GM21423 (cell line): ENCODE measurements around the gene RAI2.

Experiments used
- ATAC-seq: cut with Tn5 transposase; IDR thresholded peaks from one replicate; pipeline ENCODE4 v1.9.1; 2021; ENCODE audit warnings: mild to moderate bottlenecking, moderate library complexity; ENCODE audit not compliant: unreplicated experiment

Gene RAI2

DNA sequence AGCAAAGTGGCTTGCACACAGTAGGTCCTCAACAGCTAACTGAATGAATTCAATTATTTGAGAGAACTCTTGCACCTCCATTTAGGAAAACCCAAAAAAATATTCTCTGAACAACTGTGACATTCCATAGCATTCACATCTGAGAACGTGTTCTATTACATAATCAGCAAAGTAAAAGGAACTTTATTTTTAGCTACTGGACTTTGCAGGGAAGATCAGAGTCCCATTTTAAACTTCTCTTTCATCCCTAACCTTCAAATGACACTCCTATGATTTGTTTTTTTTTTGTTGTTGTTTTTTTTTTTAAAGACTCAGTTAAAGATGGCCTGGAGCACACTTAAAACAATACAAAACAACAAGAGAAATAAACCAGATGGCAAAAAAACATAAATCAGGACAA is 30.9 kb downstream of the RAI2 start:
- ATAC-seq: no peak

DNA sequence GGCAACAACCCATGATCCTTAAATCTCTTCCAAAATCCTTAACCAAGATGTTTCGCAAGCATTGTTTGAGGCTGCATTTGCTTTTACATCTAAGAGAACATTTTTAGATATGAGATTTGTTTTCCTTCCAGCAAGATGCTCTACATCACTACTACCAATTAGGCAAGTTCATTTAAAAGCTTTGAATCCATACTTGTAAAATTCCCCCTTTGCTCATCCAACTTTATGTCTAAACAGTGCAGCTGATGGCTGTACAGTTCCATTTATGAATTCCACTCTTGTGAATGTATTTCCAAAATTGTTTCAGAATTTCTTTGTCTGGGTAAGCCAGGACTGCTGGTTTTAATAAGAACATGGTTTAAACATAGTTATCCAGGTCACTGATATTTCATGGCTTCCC is 31.5 kb downstream of the RAI2 start:
- no peak for ATAC-seq

DNA sequence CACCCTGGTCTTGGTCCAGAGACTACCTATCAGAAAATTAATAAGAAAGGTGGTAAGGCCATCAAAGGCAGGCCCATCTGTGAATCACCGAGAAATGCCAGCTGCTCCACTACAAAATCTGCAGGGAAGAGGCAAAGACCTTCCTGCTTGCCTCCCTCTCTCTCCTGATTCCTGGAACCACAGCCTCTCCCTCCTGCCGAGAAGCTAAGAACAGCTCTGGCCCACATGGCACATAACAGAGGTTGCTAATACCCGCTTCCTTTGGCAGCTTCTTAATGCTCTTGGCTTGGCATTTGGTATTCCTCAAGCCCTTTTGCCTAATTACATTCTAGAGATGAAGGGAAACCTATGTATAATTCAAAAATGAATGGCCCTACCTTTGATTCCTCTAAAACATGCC is 32.9 kb downstream of the RAI2 start:
- ATAC-seq: no peak

DNA sequence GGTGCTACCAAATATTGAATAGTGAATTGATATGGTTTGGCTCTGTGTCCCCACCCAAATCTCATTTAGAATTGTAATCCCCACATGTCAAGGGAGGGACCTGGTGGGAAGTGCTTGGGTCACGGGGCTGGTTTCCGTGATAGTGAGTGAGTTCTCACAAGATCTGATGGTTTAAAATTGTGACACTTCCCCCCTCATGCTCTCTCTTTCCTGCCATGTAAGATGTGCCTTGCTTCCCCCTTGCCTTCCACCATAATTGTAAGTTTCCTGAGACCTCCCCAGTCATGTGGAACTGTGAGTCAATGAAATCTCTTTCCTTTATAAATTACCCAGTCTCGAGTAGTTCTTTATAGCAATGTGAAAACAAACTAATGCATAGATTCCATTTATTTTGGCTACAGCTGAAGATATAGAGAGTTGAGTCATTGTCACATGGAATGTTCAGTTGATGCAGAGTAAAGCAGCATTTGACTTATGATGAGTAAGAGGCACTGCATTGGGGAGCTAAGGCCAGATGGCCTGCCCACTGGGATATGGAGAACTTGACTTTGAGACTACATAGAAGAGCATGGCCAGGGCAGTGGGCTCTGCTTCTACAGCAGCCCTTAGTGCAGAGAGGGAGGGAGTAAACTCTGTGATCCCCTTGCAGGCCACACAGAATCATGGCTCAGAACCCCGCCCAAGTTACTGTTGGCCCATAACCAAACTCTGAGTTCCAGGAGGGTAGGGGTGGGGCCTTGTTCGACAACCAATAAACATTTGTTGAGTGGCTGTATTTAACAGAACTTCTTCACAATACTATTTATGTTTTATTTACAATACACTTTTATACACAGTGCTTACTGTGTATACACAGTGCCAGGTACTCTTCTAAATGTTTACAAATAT is 34.2 kb downstream of the RAI2 start:
- no peak for ATAC-seq

DNA sequence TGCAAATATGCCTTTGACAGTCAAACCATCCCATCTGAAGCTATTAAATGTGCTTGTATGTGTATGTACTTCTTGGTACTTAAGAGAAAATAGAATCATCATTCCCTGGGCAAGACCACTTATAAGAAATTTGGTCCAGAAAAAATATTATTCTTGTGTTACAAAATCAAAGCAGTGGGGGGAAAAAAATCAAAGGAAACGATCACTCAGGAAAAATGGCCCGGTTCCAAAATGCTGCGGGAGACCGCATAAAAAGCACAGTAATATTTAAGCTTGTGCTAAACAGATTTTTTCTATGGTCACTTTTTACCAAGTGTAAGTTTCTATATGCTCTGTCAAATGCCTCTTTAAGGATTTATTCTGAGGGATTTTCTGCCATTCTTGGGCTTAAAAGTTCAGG is 36.1 kb downstream of the RAI2 start:
- ATAC-seq: no peak

DNA sequence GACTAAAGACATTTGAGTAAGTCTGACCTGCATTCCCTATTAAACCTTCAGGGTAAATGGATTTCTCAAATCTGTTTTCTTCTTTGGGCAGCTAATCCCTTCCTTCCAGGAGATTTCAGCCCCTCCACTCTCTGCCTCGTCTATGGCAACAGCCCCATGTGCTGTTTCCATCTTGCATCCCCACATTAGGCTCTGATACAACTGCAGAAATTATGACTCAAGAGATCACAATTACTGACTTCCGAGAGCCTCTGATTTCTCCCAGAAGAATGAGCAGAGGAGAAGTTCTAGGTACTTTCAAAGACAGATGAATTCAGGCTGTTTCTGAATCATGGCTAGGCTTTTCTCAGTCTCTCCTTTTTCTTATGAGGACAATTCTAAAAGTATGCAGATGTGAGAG is 38.7 kb downstream of the RAI2 start:
- no peak for ATAC-seq

DNA sequence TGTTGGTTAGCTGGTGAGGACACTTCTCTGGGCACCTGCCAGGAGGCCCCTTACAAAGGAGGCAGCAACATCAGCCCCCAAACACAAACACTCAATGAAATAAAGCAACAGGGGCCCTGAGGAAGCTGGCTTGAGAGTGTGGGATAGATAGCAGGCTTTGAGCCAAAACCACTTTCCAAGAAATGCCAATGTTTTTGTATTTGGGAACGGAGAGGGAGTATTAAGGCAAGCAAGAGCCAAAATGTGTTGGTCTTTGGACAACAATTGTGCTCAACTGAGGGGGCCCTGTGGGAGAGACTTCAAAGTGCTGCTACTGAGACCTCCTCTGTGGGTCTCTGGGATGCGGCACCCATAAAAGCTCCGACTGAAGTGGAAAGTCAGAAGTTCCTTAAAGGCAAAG is 41.0 kb downstream of the RAI2 start:
- ATAC-seq: no peak

DNA sequence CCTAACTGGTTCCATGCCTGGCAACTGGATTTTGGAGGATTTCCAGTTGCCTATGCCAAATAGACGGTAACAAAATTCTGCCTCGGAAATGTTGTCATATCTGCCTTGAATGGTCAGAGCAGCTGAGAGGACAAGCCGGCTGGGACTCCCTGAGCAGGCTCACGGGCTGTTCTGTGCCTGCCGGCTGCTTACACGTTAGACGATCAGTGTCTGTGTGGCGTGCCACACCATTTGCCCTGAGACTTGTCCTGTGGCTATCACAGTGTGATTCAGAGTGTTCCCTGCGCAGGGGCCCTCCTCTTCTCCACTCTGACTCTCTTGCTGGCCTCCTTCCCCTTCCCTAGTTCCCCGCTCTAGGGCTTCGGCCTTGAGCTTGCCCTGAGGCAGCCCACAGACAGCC is 42.4 kb downstream of the RAI2 start:
- ATAC-seq: no peak

DNA sequence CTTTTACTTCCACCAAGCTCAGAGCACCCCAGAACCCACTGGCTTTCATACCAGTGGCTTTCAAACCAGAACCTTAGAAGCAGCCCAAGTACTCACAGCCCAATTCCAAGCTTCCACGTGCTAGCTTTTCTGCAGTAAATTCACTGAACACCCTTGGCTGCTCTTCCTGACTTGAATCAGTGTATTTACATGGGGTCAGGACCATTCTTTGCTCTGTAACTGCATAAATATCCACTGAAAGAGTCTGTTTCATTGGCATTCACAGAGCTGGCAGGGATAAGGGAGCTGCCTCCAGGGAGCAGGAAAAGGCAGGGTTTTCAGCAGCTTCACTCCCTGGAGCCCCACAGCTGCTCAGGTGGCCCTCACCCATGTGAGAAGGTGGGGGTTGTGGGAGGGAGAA is 43.8 kb downstream of the RAI2 start:
- no peak for ATAC-seq

DNA sequence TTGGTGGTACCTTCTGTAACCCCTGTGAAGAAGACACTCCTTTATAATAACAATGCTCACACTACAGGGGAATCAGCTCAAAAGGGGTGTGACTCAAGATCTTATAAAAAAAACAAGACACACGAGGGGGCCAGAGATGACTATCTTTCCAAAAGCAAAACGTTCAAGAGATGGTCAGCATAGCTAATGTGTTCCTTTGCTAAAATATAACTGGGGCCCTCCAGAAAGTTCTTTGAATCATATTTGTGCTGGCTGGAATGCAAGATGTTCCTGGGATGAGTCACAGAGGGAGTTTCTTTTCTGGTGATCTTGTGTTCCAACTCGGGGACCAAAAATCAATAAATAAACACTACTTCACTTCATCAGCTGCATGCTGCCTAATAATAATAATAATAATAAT is 46.5 kb downstream of the RAI2 start:
- ATAC-seq: no peak

DNA sequence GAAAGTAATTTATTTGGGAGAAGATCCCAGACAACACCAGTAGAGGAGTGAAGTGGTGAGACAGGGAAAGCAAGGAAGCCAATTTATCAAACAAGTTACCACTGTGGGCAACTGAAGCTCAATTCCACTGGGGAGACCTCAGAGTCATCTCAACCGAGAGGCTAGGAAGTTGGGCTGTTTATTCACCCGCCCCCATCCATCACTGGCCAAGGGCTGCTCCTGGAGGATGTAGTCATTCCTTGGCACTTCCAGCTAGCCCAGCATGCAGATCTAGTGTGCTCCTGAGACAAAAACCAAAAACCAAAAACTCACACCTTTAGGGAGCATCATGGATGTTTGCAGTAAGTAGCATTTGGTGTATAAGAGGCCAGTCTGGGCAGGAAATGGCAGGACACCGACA is 47.0 kb downstream of the RAI2 start:
- no peak for ATAC-seq

DNA sequence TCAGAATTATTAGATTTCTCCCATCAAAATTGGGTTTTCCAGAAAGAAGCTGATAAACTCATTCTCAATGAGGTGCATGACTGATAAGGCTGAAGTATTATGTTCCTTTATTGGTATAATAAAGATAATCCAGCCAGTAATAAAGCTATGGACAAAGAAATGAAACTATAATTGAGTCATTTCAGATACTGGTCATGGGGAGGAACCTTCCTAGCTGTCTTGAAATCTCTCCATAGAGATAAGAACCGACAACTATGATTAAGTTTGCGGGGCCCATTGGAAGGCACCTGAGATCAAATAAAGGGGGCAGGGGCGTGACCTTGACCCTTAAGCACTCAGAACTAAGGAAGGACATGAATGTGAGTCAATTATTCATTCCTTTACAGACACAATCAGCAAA is 47.8 kb downstream of the RAI2 start:
- ATAC-seq: no peak

DNA sequence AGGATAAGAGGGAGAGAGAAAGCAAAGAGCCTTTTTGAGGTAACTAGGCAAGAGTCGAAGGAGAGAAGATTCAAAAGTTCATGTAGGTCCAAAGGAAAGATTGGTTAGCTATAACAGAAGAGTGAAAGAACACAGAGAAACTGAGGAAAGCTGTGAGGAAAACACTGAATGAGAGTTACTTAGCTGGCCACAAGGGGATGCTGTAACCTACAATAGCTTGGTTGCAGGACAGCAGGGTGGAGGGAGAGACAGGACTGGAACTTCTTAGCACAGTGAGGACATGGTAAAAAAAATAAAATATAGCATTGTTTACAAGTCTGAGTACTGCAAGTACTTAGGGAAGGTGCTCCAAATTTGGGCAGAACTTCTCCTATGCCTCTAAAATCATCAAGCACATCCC is 48.3 kb downstream of the RAI2 start:
- no peak for ATAC-seq

DNA sequence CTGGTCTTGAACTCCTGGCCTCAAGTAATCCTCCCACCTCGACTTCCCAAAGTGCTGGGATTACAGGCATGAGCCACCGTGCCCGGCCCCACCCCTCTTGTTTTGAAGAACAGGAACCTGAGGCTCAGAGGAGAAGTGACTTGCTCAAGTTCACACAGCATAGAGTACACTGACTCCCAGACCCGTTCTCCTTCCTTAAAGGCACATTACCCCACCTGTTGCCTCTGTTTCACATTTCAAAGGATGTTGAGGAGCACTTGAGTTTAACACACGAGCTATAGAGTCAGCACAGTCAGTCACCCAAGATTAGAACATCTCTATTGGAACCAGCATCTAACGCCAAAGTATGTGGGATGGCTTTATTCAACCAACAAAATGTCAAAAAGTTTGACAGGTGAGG is 51.1 kb downstream of the RAI2 start:
- ATAC-seq: no peak

DNA sequence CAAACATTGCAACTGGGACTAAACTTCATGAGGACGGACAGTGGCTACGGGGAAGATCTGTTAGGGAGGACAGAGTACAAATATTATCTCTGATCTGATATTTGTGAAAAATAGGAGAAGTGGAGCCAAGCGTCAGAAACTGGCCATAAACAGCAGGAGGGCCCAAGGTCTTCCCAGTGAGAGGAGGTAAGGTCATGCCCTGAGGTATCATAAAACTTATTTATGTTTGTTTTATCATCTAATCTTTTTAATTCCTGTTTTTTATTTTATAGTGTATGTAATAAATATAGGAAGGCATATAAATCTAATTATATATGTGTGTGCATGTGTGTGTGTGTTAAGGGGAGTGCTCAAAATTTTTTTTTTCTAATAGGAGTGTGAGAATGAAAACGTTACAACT is 51.8 kb downstream of the RAI2 start:
- no peak for ATAC-seq

DNA sequence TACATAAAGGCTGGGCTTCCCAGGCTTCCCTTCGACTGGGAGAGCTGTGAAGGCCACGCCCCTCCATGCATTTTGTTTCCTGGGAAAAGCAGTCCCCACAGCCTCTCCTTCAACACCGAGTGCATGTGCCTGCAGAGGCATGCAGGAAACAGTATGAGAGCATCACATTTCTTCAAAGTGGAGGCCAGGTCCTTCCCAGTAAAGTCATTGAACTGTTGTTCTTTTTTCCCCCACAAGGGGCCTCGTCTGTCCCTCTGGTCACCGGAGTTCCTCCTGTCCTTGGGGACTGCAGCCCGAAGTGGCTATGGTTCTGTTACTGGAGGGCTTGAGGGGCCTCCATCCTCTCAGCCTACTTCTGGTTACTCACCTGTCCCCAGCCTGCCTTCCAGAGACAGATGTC is 56.0 kb downstream of the RAI2 start:
- no peak for ATAC-seq

DNA sequence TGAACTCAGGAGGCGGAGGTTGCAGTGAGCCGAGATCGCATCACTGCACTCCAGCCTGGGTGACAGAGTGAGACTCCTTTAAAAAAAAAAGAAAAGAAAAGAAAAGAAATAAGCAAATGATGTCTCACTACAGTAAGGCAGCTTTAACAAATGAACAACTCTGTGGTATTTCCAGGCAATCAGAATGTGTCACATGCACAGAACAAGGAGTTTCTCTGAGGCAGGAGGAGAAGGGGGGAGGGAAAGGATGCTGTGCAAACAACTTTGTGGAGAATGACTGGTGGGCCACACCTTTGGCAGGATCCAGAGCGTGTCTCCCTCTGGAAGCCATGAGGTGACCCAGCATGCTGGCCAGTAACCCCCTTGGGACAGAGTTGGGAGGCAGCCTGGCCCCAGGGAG is 57.6 kb downstream of the RAI2 start:
- no peak for ATAC-seq

DNA sequence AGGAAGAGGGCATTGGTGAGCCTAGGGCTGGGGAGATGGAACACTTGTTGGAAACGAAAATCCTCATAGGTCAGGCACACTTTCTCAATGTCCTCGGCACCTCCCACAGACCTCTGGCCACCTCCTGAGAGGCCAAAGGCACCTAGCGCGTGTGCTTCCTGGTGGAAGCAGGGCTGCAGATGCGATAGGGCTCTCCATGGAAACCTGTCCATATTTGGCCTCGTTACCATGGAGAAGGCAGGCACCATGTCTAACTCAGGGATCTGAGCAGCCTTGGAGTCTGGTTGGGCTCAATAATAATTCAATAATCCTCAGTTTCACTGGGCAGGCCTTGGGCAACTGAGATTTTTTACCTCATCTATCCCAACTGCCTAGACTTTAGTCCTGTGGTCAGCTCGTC is 58.3 kb downstream of the RAI2 start:
- ATAC-seq: no peak

DNA sequence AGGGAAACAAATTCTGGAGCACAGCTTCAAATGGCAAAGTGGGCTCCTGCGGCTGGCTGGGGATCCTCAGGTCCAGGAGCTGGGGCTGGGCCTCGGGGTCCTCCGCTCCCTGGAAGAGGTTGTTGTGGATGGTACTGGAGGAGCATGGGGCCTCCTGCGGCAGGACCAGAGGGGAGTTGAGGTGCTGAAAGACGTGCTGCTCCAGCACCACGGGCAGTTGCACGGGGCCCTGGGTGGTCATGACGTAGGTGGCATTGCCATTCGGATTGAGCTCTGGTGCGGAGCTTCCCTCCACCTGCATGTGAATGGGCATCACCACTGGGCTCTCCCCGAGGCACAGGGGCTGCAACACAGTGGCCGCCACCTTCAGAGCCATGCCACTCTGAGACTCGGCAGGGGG is 59.7 kb downstream of the RAI2 start:
- ATAC-seq: no peak

DNA sequence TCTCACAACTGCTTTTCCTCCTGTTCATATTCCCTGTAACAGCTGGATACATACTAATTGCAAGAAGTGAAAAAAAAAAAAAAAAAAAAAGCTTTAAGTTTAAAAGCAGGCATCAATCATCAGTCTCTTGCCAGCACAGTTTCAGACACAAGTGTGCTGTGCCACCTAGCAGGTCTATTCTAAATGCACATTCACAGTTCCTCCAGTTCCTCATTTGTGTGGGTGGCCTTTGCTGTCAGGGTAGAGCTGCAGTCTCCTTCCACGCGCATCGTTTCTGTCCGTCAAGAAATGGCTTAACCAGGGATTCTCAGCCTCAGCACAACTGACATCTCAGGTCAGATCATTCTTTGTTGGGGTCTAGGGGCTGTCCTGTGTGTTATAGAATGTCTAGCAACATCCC is 62.2 kb downstream of the RAI2 start:
- no peak for ATAC-seq

DNA sequence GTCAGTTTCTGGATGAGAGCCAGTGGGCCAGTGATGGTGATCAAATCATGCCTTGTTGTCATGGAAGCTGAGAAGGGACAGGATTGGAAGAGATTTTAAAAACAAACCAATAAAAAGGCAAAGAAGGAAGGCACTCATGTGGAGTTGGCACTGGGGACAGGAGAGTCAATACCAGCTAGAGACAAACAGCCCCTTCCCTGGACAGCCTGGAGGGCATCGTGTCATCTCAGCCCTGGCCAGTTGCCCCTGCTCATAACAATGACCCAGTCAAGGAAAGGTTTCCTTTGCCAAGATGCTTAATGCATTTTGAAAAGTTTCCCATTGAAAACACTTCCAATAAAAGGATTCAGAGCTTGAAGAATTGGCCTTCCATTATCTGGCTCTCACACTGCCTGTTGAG is 68.3 kb downstream of the RAI2 start:
- no peak for ATAC-seq

DNA sequence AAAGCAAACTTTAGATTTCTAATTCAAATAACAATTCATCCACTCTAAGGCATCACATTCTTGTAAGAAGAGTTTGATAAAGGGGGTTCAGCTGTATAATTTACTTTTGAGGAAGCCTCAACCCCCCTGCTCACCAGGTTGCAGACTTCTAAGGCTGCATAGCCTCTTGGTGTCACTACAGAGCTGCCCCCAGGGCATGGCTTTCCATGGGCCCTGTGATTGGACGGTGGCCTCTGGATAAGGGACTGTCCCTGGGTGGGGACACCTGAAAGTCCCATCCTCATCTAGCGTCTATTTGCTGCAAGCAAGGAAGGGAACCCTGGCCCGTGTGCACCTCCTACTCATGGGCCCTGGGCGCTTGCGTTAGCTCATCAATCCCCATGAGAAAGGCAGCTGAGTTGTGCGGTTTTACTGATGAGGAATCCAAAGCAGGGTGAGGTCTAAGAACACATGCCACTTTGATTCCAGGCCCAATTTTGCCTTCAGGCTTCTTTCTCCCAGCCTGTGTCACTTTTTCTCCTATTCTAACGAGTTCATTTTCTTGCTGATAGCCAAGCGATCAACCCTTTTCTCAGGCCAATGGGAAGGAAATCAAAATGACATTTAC is 72.0 kb downstream of the RAI2 start:
- ATAC-seq: no peak

DNA sequence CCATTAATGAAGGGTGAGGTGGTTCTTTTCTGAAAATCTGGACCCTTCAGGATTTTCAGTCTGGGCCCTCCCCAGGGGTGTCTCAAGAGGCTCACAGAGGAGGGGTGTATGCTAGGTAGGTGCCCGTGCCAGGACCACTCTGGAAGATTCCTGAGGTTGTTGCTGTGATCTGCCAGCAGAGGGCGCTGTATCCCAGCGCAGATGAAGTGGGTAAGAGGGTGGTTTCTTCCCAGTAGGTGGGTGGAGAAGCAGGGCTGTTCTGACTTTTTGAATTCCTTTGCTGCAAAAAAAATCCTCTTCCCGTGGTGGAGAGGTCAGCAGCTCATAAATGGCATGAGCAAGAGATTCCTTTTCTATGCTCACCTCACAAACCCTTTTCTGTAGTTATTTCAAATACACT is 72.7 kb downstream of the RAI2 start:
- peak; percentile 43 for ATAC-seq
